ENCODE data around the gene CCDC61. TPM values are rescaled to one million over a fixed set of nuclear protein-coding genes. Genes with fewer than 3 reads are reported as not detected.
A peak's percentile ranks its signal among the peaks of the same experiment; 100 is the strongest.

Gene CCDC61
- total RNA-seq, 3 donors from 2014 or later, result 16.5 to 25.0 (median 17.6) TPM

DNA sequence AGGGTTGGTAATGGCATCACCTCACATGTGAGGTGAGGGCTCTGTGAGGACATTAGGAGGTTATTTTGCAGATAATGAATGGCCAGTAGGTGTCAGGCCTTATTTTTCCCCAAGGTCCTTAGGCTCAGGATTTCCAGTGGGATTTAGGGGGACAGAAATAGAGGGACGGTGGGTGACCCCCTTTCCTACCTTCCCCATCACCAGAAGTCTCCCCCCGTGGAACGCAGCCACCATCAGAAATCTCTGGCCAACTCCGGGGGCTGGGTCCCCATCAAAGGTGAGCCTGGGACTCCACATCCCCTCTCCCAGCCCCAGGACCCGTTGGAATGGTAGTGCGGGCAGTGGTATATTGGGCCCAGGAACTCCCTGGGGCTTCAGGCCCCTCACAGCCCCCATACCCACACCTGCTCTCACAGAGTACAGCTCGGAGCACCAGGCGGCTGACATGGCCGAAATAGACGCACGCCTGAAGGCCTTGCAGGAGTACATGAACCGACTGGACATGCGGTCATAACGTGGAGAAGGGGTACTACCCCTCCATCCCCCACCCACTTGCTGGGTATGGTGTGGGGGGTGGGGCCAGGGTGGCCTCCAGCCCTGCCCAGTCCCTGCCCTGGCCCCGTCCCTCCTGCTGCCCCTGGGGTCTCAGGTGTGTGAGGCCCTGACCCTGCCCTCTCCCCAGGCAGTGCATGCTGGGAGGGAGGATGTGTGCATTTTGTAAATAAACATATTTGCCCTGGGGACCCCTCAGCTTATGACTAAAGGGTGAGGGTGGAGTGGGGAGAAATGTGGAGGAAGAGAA lies 22.8 kb downstream of the CCDC61 start:
- DNase-seq (no peak), ATAC-seq (no peak)
- H3K36me3 ChIP-seq (ENCODE audit: low read depth), result no peaks in the 10 kb centered on the region
- no peaks in the 10 kb centered on the region for H3K9me3 ChIP-seq
- peaks cover 14% of the 10 kb centered on the region for H3K4me1 ChIP-seq (ENCODE audit: low read depth)
- TF ChIP-seq CTCF (IDR thresholded peaks at IDR 0.05), result no peak
- intact Hi-C loops (cut with DNase I, micrococcal nuclease), result no loop called here
- no peak overlapping the region for H3K4me3 ChIP-seq

DNA sequence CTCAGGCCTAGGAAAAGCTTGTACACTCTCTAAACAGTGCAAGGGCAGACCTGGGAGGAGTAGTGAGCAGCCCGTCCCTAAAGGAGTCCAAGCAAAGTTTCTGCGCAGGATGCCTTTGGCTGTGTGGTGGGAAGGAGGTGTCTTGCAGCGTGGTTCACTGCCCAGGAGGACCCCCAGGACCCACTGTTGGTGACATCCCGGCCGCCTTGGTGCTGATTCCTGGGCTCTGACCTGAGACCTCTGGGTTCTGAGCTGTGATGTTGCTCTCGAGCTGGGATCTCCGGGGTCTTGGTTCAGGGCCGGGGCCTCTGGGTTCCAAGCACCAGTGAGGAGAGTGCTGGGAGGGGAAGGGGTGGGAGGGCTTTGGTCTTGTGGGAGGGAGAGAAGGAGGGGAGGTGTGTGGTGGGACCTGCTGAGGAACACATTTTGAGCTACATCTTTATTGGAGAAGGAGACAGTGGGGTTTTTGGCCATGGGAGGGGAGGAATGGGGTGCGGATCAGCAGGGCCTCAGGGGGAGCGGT lies 23.5 kb downstream of the CCDC61 start:
- Histone ChIP-seq H3K9me3 (no peaks in the 10 kb centered on the region), H3K36me3 (ENCODE audit: low read depth) (no peaks in the 10 kb centered on the region), H3K4me3 (no peak overlapping the region), H3K4me1 (ENCODE audit: low read depth) (peaks cover 14% of the 10 kb centered on the region)
- intact Hi-C loops (cut with DNase I, micrococcal nuclease), result no loop called here
- no peak for TF ChIP-seq CTCF (IDR thresholded peaks at IDR 0.05)
- DNase-seq, result no peak
- no peak for ATAC-seq

DNA sequence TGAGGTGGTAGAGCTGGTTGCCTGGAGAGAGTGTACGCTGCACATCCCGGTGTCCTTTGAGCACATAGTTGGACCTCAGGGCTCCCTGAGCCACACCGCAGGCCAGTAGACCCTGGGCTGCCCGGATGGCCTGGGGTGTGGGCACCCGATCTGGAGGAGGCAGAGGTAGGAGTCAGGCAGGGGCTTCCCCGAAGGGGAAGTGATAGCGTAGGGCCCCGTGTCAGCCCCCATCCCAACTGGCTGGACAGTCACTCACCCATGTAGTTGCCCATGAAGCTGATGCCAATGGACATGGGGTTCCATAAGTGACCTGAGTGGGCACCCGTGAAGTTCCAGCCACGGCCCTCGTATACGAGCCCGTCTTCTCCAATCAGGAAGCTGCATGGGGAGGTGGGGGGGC lies 24.0 kb downstream of the CCDC61 start:
- ATAC-seq (no peak), DNase-seq (no peak)
- Histone ChIP-seq H3K4me1 (ENCODE audit: low read depth) (peaks cover 14% of the 10 kb centered on the region), H3K36me3 (ENCODE audit: low read depth) (no peaks in the 10 kb centered on the region), H3K9me3 (no peaks in the 10 kb centered on the region), H3K4me3 (no peak overlapping the region)
- TF ChIP-seq CTCF (IDR thresholded peaks at IDR 0.05), result no peak
- intact Hi-C loops (cut with DNase I, micrococcal nuclease), result no loop called here

DNA sequence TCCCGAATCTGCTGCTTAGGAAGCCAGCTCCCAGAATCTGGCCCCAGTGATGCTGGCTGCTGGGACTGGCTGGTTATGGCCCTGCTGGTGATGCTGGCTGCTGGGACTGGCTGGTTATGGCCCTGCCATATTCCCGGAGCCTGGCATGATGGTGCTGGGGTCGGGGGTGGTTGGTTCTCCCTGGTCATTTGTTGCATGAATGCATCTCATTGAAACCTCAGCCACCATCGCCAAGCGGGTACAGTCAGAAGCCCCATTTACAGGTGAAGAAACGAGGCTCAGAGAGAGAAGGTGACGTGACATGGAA lies 25.5 kb downstream of the CCDC61 start:
- intact Hi-C loops (cut with DNase I, micrococcal nuclease), result loop anchor here in 1 of 2 donors (10.0 kb wide), 1 partner anchor 54 kb away; no protein-coding TSS in a partner anchor
- peaks cover 5% of the 10 kb centered on the region for H3K4me1 ChIP-seq (ENCODE audit: low read depth)
- H3K36me3 ChIP-seq (ENCODE audit: low read depth), result no peaks in the 10 kb centered on the region
- ATAC-seq (no peak), DNase-seq (no peak)
- H3K4me3 ChIP-seq, result no peak overlapping the region
- no peaks in the 10 kb centered on the region for H3K9me3 ChIP-seq
- TF ChIP-seq CTCF (IDR thresholded peaks at IDR 0.05), result no peak

DNA sequence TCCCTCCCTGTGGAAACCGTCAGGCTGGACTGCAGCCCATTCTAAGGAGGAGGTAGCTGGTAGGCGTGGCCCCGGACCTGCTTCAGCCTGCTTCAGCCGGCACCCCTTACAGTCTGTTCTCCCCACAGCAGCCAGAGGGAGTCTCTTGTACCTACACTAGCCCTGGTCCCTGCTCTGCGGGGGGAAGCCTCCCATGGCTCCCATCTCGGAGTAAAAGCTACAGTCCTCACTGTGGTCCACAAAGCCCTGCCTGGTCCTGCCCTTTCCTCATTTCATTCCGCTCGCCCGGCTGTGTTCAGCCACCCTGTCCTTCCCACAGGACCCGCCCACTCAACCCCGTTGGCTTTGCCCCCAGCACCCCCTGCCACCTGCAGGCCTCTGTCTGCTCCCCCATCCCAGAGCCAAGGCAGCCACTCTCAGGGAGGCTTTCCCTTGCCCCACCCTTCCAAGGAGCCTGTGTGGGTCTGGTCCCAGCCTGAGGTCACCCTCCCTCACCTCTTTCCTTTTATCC lies 26.3 kb downstream of the CCDC61 start:
- TF ChIP-seq CTCF (IDR thresholded peaks at IDR 0.05), result no peak
- no peaks in the 10 kb centered on the region for H3K9me3 ChIP-seq
- peak in 2 of 3 donors; percentile 43 for DNase-seq
- intact Hi-C loops (cut with DNase I, micrococcal nuclease), result loop anchor here in 1 of 2 donors (10.0 kb wide), 1 partner anchor 53 kb away; no protein-coding TSS in a partner anchor
- no peaks in the 10 kb centered on the region for H3K4me1 ChIP-seq (ENCODE audit: low read depth)
- H3K36me3 ChIP-seq (ENCODE audit: low read depth), result no peaks in the 10 kb centered on the region
- H3K4me3 ChIP-seq, result no peak overlapping the region
- ATAC-seq, result peak; percentile 60
